ENCODE measurements around the gene SYTL2.

GRCh38 chr11:85767246-85767945 lies 43.5 kb downstream of the SYTL2 start:
- TF ChIP-seq, protein P1, sequence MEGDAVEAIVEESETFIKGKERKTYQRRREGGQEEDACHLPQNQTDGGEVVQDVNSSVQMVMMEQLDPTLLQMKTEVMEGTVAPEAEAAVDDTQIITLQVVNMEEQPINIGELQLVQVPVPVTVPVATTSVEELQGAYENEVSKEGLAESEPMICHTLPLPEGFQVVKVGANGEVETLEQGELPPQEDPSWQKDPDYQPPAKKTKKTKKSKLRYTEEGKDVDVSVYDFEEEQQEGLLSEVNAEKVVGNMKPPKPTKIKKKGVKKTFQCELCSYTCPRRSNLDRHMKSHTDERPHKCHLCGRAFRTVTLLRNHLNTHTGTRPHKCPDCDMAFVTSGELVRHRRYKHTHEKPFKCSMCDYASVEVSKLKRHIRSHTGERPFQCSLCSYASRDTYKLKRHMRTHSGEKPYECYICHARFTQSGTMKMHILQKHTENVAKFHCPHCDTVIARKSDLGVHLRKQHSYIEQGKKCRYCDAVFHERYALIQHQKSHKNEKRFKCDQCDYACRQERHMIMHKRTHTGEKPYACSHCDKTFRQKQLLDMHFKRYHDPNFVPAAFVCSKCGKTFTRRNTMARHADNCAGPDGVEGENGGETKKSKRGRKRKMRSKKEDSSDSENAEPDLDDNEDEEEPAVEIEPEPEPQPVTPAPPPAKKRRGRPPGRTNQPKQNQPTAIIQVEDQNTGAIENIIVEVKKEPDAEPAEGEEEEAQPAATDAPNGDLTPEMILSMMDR (IDR thresholded peaks at IDR 0.05): no peak
- TF ChIP-seq EP300 (IDR thresholded peaks at IDR 0.05) (no peak), POLR2A (IDR thresholded peaks at IDR 0.05) (no peak)

All from ovary (tissue), 3 donors.